NCI-H187 treated with DMSO at 0.1 percent for 48 hours (cell line): Measurements from ENCODE around the gene MGAT5B.

Experiments
- DNase-seq: peaks from one replicate; lab custom pipeline; 2025; lab: John Stamatoyannopoulos, UW

MGAT5B gene

DNA sequence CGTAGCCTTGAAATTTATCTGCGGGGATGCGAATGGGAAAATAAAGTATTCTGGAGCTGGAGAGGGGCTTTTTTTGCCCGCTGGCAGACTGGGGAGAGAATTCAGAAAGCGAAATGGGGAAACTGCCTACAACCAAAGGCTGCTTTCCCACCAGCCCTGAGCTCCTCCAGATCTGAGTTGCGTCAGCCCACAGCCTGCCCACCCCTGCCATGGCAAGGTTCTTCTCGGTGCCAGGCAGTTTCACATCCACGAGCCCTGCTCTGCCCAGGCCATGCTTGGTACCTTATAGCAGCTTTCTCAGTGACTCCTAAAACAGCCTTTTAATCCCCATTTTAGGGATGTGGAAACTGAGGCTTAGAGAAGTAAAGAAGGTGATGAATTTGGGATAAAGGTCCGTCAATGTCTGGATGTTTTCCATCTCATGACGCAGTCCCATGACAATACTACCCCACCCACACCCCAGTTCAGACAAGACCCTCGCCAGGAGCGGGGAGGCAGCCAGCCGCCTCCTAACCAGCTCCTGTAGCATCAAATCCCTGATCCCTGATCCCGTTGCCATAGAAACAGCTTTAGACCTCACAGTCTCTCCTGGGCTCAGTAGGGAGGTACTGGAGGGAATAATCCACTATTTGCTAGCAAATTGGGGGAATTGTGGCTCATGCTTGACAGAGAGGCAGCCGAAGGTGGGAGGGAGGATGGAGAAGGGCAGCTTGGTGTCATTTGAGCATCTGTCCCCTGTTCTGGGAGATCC is 113.5 kb downstream of the MGAT5B start:
- no peak for DNase-seq

GRCh38 chr17:76982408-76983074 is 114.3 kb downstream of the MGAT5B start:
- no peak for DNase-seq

DNA sequence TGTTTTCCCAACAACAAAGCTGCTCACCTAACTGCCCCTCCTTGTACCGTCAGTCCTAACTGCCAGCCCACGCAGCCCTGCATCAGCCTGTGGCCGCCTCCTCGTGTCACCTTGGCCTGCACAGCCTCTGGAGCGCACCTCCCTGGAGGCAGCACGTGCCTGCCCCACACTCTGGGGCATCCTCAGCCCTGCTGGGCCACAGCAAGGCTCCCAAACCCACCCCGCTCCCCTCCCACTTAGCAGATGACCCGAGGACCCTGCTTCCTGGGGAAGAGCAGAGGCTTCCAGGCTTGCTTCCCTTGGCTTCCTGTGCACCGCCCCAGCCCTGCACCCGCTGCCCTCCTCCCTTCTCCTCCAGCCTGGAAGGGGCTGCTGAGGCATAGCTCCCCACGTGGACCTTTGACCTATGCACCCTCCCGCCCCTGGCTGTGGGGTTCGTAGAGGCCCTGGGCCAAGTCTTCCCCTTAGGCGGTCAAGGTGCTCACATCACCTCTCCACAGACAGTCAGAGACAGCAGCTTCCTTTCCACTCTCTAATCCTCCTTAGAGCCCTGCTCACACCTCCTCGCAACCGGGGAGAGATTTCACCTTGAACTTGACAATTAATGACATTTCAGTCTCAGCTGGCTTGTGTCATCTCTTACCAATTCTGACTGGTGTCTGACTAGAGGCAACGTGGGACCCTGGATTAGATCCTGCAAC is 115.0 kb downstream of the MGAT5B start:
- no peak for DNase-seq

GRCh38 chr17:76986365-76986764 is 118.2 kb downstream of the MGAT5B start:
- no peak for DNase-seq

- no peak for DNase-seq
Measured at GRCh38 chr17:76987486-76988093, 119.4 kb downstream of the MGAT5B start.

DNA sequence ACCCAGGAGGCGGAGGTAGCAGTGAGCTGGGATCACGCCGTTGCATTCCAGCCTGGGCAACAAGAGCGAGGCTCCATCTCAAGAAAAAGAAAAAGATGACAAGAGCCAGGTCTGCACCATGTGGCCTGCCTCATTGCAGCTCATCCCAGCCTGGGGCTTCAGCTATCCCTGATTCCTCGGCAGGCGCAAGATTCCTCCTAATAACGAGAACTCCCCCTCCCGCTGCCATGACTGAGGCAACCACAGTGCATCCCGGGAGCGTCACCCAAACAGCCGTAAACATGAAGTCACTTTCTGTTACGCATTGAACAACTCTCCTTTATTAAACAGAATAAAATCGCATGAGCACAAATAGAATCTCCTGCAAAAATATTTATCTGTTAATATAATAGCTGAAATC is 120.6 kb downstream of the MGAT5B start:
- no peak for DNase-seq

DNA sequence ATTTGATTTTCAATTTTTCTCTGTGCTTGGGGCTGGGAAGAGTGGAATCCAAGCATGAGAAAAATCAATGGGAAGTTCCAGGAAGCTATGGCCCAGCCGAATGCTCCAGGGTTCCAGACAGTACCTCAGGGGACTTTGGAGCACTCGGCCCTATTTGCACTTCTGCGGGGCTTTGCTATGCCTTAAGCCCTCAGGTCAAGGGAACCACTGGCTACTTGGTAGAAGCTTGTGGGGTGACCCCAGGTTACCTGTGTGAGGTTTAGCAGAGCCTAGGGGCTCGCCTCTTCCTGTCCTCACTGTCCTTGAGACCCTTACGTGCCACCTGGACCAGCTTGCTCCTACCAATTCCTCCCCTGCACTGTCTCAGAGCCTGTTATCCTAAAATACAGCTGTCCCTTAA is 121.3 kb downstream of the MGAT5B start:
- no peak for DNase-seq

GRCh38 chr17:76992891-76993290 is 124.7 kb downstream of the MGAT5B start:
- no peak for DNase-seq

GRCh38 chr17:76993651-76994050 is 125.4 kb downstream of the MGAT5B start:
- DNase-seq: no peak

DNA sequence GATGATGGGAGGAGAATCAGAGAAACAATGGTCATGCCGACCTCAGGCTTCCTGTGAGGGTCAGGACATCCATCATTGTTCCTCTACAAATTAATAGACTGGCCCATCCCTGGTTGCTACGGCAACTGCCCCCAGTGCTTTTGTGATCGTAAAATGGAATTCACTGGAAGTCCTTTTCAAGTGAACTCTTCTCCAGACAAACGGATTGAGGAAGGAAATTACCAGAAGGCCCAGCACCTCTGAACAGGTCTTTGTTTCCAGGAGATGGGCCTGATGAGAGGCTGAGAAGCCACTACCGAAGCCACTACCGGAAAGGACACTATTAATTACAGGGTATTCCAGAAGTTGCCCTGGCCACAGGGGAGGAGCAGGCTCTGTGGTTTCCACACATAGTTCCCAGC is 126.0 kb downstream of the MGAT5B start:
- DNase-seq: no peak

DNA sequence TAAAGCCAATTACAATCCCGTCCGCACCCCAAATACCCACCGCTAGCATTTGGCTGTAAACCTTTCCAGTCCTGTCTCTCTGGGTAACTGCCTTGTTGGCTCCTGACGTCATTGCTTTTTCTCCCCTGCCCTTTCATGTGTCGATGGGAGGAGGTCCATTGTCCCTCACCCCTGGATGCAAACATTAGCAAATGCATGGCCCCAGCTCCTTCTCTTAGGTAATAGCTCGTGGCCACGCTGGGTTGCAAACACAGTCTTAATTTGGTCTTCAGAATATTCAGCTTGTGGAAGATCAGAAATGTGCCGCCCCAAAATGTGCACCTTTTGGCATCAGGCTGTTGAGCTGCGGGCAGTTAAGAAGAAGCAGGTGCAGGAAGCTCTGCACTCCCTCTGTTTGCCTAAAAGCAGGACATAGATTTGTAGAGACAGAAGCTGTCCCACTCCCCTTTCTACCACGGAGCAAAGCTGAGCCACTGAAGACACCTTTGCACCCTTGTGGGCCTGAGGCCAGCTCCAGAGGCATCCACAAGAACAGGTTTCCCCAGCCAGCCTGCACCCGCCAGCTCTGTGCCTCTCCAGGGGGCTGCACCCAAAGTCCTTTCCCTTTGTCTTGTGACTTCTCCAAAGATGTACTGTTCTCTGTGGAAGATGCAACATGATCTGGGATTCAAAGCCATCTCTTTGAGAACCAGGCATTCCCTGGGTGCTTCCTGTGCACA is 127.3 kb downstream of the MGAT5B start:
- DNase-seq: no peak

DNA sequence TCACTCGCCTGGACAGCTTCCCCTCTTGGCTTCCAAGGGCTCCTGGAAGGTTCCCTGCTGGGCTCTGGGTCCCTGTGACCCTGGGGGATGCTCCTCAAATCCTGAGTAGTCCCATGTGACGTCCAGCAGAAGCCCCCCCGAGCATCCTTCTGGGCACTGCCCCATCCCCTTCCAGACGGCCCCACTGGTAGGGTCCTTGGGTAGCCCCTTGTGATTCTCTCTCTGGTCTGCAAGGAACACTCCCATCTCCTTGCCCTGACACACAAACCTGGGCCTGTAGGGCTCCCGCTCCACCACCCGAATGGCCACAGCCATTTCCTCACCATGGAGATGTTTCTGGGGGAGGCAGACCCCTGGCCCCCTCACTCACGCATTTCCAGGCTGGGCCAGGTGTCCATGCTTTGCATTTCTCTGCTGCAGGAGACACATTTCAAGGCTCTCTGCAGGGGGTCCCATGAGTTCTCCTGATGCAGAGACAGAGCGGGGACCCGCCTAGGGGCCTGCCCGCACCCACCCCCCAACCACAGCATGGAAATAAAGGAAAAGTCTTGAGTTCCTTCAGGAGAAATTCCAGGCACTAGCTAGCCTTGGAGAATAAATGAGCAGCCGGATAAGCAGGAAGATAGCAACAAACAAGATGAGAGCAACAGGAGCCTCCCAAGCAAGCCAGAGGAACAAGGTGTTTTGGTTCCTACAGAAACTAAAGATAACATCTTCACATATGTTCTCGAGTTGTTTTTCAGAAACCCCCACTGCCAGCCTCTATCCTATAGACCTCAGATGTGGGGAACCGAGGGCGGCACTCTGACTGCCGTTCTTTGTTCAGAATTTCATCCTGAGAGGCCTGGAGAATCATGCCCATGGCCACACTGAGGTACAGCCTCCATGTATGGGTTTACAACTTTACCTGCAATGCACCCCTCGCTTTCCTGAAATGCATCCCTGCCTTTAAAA is 128.8 kb downstream of the MGAT5B start:
- DNase-seq: no peak

DNA sequence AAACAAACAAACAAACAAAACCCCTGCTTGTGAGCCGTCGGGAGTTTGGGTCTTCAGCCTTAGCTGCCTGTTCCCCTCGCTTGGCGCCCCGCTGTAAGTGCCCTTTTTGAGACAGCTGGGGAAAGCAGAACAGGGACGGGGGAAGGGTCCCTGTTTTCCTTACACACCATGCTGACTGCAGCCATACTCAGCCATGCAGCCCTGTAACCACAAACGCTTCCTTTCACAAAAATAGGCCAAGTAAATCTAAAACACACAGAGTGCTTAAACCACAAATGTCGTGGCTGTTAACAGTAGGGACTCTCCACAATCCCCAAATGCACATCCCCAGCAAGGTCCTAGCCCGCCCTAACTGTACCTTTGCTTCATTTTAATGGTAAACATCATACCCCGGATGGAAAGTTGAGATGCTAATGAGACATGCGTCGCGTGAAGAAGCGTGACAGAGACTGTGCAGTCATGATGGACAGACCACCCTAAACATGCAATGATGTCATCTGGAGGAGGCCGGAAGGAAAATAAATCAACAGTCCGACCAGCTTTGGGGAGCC is 129.9 kb downstream of the MGAT5B start:
- no peak for DNase-seq

GRCh38 chr17:76998839-76999238 is 130.6 kb downstream of the MGAT5B start:
- no peak for DNase-seq
